Endothelial cell of umbilical vein (primary cell): ENCODE data around the gene FMN2.

Experiments
- CTCF ChIP-seq, 2 donors: IDR thresholded peaks; 1 replicate in 1 of 2; 2 replicates in 1 of 2; pipeline ENCODE4 v1.5.1; 2011; ENCODE audit warnings: low read length in 2 of 2, mild to moderate bottlenecking in 2 of 2, moderate library complexity in 2 of 2, control low read depth in 1 of 2, inconsistent platforms in 1 of 2, low read depth in 1 of 2; ENCODE audit not compliant: insufficient read depth in 1 of 2; ENCODE audit errors: extremely low read depth in 1 of 2
- JUN ChIP-seq: IDR thresholded peaks from 2 replicates; pipeline ENCODE4 v1.6.1; 2011; ENCODE audit warnings: borderline replicate concordance, low read depth; ENCODE audit not compliant: insufficient read length, insufficient read depth
- MAX ChIP-seq: IDR thresholded peaks from 2 replicates; pipeline ENCODE4 v1.6.1; 2011; ENCODE audit not compliant: insufficient read depth, insufficient read length

- TF ChIP-seq CTCF (IDR thresholded peaks at IDR 0.05; ENCODE audit: extremely low read depth in 1 of 2, insufficient read depth in 1 of 2, low read depth in 1 of 2, low read length in 2 of 2) = no peak
- TF ChIP-seq MAX = no peak
- no peak for TF ChIP-seq JUN
These were observed 25.4 kb downstream of the FMN2 start for GRCh38 chr1:240116831-240117769.
